GM12874 (cell line): ENCODE results near the gene ANKRD65.
A peak's percentile ranks its signal among the peaks of the same experiment; 100 is the strongest.

ENCODE experiments used
- TF ChIP-seq, protein P1 (sequence below): IDR thresholded peaks from 2 replicates; pipeline ENCODE4 v1.5.1; 2011; ENCODE audit warnings: low read depth, mild to moderate bottlenecking, control low read depth, low read length, moderate library complexity; ENCODE audit not compliant: insufficient read depth

ANKRD65 gene

DNA sequence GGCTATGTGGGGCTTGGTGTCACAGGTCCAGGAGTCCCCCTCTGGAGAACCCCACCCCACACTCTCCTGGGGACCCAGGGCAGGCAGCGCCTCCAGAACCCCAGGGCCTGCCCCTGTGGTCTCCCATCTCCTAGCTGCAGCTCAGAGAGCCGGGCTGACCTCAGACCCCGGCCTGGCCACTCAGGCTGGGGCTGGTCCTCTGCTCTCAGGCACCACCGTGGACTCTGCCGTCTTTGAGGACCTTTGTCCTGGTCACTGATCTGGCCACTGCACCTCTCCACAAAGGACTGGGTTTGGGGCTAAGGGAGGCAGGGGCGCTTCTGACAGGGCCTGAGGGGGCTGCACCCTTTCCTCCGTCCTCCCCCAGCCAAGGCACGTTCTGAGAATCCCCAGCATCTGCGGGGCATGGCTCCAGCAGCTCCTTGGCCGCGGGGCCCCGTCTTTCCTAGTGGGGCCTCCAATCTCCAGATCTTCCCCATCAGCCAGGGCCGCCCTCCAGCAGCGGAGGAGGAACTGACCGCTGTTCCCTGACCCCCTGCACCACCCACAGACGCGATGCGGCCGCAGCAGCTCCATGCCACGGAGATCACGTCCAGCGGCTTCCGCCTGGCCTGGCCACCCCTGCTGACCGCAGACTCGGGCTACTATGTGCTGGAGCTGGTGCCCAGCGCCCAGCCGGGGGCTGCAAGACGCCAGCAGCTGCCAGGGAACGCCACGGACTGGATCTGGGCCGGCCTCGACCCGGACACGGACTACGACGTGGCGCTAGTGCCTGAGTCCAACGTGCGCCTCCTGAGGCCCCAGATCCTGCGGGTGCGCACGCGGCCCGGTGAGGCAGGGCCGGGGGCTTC lies 17.7 kb upstream of the ANKRD65 start:
- TF ChIP-seq, protein P1, sequence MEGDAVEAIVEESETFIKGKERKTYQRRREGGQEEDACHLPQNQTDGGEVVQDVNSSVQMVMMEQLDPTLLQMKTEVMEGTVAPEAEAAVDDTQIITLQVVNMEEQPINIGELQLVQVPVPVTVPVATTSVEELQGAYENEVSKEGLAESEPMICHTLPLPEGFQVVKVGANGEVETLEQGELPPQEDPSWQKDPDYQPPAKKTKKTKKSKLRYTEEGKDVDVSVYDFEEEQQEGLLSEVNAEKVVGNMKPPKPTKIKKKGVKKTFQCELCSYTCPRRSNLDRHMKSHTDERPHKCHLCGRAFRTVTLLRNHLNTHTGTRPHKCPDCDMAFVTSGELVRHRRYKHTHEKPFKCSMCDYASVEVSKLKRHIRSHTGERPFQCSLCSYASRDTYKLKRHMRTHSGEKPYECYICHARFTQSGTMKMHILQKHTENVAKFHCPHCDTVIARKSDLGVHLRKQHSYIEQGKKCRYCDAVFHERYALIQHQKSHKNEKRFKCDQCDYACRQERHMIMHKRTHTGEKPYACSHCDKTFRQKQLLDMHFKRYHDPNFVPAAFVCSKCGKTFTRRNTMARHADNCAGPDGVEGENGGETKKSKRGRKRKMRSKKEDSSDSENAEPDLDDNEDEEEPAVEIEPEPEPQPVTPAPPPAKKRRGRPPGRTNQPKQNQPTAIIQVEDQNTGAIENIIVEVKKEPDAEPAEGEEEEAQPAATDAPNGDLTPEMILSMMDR: no peak

DNA sequence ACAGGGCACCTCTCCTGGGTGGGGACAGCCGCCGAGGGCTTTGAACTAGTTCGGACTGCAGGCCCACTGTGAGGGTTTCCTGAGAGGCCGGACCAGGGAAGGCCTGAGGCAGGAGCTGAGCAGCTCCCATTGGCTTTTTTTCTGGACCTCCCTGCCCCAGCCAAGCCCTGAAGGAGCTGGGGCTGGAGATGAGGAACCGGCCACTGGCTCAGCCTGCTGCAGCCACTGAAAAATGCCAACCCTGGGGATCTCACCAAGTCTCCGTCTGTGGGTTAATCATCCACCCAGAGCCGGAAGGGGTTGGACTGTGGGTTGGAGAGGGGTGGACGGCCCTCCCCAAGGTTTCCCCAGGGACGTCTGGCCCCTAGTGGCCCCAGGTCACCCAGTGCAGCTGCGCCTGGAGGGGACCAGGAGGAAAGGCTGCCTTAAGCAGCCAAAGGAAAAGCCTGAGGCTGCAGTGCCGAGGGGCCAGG lies 16.9 kb upstream of the ANKRD65 start:
- TF ChIP-seq, protein P1: 0 out of 2 replicates have a peak, but pooled peaks have one; percentile 17

DNA sequence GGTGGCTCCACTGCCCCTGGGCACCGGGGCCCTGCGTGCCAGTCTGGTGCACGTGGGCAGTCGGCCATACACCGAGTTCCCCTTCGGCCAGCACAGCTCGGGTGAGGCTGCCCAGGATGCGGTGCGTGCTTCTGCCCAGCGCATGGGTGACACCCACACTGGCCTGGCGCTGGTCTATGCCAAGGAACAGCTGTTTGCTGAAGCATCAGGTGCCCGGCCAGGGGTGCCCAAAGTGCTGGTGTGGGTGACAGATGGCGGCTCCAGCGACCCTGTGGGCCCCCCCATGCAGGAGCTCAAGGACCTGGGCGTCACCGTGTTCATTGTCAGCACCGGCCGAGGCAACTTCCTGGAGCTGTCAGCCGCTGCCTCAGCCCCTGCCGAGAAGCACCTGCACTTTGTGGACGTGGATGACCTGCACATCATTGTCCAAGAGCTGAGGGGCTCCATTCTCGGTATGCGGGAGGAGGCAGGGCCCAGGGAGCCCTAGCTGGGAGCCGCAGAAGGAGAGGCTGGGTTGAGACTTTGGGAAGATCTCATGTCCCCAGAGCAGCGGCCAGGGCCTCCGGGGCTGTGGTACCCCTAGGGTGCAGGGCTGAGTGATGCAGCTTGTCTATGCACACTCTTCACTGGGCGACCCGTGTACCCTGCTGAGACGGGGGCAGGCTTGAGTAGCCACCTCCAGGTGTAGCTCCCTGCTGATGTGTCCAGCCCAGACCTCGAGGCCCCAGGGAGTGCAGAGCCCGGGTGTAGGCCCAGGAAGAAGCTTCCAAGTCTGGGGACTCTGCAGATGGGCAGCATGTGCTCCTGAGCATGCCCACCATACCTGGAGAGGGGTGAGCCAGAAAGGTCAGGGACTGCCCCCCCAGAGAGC lies 16.2 kb upstream of the ANKRD65 start:
- TF ChIP-seq, protein P1: no peak

DNA sequence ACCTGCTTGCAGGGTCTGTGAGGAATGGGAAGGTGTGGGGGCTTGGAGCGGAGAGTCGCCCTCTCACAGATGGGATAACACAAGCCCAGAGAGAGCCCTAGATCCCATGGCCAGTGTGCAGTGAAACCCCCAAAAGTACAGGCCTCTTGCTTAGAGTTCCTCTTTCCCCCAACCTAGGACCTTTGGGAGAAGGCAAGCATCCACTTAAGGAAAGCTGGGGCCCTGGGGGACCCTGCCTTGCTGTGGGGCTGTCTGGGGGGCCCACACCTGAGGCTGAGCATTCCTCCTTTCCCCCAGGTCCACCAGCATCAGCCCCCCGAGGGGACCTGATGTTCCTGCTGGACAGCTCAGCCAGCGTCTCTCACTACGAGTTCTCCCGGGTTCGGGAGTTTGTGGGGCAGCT lies 15.6 kb upstream of the ANKRD65 start:
- TF ChIP-seq, protein P1: no peak

DNA sequence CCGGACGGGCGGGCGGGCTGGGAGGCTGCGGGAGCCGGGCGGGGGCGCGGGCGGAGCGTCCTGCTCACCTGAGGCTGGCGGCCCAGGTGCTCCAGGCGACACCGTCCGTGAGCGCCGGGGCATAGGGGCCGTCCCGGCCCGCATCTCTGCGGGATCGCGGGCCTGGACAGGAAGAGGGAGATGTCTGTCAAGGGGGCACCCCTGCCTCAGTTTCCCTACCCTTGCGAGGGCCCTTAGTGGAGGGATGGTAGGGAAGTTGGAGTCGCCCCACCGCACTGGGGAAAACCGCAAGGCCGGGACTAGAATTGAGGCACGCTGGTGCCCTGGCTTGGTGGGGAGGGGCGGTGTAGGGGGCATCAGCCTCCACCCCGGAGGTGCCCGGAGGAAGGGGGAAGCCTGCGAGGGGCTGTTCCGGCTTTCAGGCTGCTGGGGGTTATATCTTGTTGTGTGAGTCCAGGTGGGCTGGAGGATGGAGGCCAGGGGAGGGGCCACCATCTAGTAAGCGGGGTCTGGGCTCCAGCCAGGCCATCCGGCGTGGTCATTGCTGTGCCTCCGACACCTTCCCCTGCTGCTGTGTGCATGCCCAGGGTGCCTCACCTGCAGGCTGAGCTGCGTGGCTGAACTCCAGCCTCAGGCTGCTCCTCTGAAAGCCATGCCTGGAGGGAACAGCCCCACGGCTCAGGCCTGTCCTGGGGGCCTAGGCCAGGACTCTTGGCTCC lies 15.0 kb upstream of the ANKRD65 start:
- TF ChIP-seq, protein P1: no peak

DNA sequence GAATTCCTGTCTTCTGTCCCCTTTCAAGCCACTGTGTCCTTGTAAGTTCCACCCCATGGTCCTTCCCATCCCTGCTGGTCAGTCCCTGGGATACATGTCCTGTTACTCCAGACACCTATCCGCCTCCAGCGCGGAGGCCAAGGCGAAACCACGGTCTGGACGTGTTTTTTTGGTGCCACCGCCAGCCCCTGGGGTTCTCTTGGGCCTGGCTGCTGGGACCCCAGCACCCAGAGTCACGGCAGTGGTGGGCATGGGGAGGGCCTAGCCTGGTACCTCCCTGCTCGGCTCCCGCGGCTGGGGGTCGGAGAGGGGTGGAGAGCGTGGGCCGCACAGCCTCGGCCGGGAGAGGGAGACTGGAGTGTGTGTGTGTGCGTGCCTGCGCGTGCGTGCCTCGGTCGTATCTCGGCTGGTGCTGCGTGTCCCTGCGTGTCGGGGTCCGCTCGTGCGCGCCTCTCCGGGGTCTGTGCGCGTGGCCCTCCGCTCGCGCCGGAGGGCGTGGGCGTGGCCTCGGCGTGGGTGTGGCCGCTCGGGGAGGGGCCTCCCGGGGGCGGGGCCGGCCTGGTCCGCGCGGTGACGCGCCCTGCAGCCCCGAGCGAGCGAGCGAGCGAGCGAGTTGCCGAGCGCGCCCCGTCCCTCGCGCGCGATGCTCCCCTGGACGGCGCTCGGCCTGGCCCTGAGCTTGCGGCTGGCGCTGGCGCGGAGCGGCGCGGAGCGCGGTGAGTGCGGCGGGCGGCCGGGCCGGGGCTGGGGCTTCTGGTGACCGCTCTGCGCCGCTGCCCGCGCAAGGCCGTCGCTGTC lies 14.2 kb upstream of the ANKRD65 start, which contains the start of gene VWA1:
VWA1 (plus strand) TSS at position 585 of the 798 bp plus-strand sequence; CDS start at position 644, 59 bp downstream.
- TF ChIP-seq, protein P1: no peak
